HS-27A (cell line): ENCODE measurements around the gene PLCXD3.

Experiments used
- DNase-seq: peaks from one replicate; pipeline ENCODE4 v3.0.0-alpha.2; 2012; ENCODE audit warnings: low read depth, missing footprints

PLCXD3 gene

DNA sequence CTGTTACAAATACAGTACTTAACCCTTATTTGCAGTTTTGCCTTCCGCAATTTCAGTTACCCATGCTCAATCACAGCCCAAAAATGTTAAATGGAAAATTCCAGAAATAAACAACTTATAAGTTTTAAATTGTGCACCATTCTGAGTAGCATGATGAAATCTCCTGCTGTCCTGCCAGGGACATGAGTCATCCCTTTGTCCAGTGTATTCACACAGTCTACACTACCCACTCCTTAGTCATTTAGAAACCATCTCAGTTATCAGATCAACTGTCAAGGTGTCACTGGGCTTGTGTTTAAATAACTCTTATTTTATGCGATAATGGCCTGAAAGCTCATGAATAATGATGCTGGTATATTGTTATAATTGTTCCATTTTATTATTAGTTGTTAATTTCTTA lies 95.8 kb downstream of the PLCXD3 start:
- peak; percentile 74 for DNase-seq

DNA sequence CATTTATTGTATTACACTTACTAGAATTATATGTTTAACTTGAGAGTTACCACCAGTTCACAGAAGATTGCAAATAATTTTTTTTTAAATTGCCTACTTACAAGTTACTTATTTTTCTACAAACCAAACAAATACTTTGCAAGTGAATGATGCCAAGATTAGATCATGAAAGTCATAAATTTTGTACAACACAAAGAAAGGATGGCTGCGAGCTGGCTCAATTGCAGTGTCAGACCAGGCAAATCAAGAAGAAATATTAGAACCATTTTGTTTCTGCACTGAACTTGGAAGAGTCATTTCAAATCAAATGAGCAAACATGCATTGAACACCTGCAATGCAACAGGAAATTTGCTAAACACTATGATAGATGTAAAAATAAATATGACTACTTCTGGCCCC lies 97.3 kb downstream of the PLCXD3 start:
- DNase-seq: no peak

- DNase-seq: no peak
These were observed 97.9 kb downstream of the PLCXD3 start for GRCh38 chr5:41412496-41412895.

DNA sequence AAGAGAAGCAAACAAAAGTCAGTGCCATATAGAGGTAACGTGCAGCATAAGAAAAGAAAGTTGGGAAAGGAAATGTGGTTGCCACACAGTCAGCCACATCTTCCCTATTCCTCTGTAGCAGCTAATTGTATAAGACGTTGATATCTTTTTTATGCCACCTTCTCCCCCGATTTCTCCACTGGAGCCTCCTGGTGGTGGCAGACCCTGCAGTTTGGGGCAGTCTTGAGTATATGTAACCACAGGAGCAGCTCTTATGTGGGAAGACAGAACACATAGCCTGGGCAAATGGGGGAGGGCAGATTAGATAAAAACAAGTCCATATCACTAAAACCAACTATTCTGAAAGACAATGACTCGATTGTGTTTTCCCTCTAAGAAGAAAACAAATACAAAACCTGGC lies 99.7 kb downstream of the PLCXD3 start:
- no peak for DNase-seq

DNA sequence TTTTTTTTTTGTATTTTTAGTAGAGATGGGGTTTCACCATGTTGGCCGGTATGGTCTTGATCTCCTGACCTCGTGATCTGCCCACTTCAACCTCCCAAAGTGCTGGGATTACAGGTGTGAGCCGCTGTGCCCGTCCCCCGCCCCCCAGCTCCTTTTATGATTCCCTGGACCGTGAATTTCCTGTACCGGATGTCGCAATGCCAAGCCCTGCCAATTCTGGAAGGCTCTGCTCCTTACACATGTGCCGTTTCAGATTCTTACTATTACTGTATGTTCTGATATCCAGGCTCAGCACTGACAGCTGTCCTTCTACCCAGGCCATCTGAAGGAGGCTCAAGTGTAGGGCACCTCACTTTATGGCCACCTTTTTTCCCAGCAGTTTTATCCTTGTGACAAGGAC lies 100.1 kb downstream of the PLCXD3 start:
- no peak for DNase-seq

DNA sequence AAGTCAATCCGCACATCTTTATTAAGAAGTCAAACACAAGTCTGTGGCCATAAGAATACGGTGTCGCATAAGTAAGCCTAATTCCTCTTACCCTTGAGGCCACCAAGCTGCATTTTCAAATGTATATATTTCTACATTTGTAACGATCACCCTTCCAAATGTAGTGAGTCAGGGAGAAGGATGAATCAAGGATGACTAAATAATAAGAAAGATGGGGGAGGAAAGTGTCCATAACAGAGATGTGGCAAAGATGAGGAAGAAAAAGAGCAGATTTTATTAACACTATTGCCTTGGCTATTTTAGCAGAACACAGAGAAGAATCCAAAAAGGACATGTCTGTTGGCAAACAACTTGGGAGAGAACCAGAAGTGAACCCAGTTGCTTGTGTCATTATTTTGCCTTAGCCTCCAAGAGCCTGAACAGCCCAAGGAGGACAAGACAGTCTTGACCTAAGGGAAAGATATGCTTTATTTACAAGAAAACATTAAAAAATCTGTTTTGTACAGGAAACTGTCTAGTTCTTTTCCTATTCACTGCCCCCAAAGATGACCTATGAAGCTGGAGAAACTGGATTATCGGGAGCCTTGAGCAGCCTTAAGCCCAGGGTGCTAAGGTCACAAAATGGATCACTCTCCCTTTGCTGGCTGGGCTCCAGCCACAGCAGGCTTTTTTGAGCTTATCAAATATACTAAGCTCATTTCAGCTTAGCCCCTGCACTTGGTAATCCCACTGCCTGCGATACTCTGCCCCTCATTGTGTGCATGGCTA lies 101.5 kb downstream of the PLCXD3 start:
- peak; percentile 20 for DNase-seq

GRCh38 chr5:41406936-41407335 lies 103.5 kb downstream of the PLCXD3 start:
- no peak for DNase-seq

GRCh38 chr5:41406424-41406823 lies 104.0 kb downstream of the PLCXD3 start:
- no peak for DNase-seq

DNA sequence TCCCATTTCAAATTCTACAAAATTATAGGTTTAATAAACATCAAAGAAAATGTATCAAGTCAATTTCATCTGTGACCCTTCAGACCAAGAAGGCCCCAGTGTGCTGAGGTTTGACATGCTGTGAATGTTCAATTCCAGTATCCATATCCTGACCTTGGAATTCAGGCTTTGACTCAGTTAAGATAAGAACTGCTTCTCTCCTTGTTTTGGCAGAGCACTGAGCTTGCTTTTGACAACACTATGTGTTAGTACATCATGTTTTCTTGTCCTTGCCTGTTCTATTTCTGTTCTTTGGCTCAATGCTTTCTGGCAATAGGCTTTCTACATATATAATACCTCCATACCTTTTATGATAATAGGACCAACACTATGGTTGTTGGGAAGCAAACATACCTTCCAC lies 105.6 kb downstream of the PLCXD3 start:
- no peak for DNase-seq

GRCh38 chr5:41403846-41404245 lies 106.6 kb downstream of the PLCXD3 start:
- DNase-seq: no peak

- no peak for DNase-seq
These were observed 107.6 kb downstream of the PLCXD3 start for GRCh38 chr5:41402845-41403244.

GRCh38 chr5:41399839-41400238 lies 110.6 kb downstream of the PLCXD3 start:
- no peak for DNase-seq

DNA sequence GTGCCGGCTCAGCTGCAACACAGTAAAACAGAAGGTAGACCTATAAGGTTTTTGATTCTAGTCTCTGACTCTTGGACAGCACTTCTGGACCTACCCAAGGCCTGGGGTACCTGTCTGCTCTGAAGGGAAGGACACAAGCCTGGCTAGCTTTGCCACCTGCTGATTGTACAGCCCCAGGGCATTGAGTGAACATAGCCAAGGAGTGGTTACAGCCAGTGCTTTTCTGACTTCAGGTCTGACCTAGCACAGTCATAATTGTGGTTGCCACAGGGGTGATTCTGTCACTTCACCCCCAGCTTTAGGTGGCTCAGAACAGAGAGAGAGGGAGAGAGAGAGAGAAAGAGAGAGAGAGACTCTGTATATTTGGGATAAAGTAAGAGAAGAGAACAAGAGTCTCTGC lies 118.4 kb downstream of the PLCXD3 start:
- DNase-seq: no peak

DNA sequence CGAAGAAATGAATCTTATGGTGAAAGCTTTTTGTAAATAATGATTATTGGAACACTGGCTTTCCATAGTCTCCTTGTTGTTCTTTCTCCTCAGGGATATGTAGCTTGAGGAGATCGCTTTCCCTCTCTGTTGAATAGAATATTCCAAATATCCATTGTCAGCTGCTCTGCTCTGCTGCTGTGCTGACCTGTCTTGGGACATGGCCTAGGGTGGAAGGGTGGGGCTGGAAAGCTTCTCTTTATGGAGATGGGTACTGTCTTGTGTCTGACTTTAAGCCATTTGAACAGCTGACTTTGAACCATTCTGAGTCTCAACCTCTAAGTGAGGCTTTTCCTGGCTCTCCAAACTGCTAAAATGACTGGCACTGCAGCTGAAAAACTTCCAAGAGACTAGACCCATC lies 135.8 kb downstream of the PLCXD3 start:
- no peak for DNase-seq

DNA sequence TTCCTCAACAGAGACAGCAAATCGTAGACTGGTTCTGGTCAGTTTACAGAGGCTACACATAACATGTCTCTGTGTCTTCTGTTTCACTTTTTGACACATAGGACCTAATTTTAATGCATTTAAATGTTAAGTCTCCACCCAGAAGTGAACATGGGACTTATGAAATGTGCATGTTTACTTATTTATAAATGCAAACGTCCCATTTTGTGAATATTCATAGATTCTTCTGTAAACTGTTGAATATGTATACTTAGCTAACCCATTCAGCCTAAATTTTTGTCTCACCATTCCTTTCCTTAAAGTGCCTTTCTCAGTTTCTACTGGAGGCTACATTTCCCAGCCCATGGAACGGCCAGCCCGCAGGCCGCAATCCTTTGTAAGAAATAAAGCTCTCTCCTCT lies 137.2 kb downstream of the PLCXD3 start:
- no peak for DNase-seq

DNA sequence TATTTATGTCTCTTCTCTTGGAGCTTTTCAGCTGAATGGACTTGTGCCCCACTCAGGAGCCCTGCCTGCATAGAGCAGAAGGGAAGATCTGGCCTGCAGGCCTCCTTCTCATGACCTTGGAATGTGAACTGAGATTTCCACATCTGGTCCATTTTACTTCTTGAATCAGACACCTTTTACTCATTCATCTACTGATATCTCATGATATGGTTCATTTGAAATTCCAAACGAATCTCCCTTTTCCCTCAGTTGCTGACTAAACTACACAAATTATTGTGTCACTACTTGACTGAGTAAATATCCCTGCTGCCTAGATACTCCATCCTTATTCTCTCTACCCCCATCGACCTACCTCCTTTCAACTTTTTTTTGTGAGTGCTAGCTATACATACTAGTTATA lies 138.7 kb downstream of the PLCXD3 start:
- DNase-seq: peak; percentile 42

GRCh38 chr5:41370482-41370881 lies 139.9 kb downstream of the PLCXD3 start:
- DNase-seq: no peak

GRCh38 chr5:41369799-41370198 lies 140.6 kb downstream of the PLCXD3 start:
- DNase-seq: no peak

DNA sequence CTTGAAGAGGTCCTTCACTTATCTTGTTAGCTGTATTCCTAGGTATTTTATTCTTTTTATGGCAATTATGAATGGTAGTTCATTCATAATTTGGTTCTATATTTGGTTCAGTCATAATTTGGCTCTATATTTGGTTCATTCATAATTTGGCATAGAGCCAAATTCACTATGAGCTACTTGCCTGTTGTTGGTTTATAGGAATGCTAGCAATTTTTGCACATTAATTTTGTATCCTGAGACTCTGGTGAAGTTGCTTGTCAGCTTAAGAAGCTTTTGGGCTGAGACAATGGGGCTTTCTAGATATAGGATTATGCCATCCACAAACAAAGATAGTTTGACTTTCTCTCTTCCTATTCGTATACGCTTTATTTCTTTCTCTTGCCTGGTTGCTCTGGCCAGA lies 142.2 kb downstream of the PLCXD3 start:
- no peak for DNase-seq

GRCh38 chr5:41365369-41365768 lies 145.0 kb downstream of the PLCXD3 start:
- DNase-seq: no peak

DNA sequence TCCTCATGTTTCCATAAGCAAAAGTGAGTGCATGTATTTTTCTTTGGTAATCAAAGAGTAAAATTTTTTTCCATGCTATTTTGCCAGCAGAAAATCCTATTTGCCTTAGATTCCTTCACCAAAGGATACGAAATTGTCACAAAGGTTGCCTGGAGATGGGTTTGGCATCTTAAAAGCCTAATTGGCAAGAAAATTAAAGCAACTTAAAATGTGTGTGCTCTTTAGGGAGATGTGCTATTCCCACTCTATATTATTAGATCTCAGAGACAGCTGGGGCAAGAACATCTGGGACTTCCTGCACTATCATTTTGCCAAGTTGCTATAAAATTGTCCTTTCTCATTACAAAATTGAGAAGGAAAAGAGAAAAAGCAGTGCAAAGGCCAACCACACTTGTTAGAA lies 146.1 kb downstream of the PLCXD3 start:
- no peak for DNase-seq

DNA sequence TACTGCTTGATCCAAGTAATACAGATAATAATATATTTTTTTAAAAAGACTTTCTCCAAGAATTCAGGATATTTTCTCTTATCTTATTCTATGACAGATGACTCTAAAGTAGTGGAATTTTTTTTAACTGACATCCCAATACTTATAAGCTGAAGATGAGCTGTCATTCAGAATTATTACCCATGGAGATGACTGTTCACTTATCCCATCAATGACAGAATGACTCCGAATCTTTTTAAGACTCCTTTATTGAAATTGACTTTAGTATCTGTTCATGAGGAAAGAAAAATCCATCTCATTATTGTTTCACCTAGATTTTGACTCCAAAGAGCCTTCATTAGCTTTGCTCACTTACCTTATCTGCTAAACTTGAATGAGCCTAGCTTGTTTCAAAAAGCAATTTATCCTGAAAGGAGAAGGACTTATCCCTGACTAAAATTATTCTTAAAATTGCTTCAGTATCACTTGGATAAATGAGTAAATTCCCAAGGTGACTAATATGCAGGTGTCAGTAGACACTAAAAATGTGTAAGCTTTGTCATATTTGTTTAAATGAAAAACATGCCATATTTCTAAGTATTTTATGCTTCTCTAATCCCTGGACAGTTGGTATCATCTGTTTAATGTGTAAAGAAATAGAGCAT lies 146.9 kb downstream of the PLCXD3 start:
- no peak for DNase-seq

GRCh38 chr5:41356786-41357185 lies 153.6 kb downstream of the PLCXD3 start:
- no peak for DNase-seq

DNA sequence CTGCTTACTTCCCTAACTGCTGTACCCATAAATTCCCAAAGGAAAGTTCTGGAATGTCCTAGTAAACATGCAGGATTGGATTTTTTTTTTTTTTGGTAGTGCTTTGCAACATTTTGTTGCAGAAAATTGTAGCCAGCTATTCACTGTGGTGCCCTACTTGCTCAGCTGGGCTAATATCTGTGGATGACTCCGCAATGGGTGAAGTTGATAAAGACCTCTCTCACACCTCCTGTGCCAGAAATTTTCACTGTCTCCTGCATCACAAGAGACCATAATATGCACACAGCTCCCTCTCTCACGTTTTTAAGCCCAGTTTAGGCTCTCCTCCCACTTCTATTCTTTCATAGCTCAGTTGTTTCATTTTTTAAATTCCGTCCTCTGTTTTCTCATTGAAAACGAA lies 160.6 kb downstream of the PLCXD3 start:
- DNase-seq: no peak
